GM12878 (cell line): ENCODE data around the gene MDC1. TPM values are rescaled to one million over a fixed set of nuclear protein-coding genes. Genes with fewer than 3 reads are reported as not detected.

ENCODE experiments used
- ATAC-seq: fragments of 200-7000 bp; cut with Tn5 transposase; 3 replicates; pipeline ENCODE4 v1.9.1; 2020; ENCODE audit warnings: mild to moderate bottlenecking, moderate library complexity
- BruUV-seq: library from RNA; stranded (reverse); fragments of 400-500 nt; replicated peaks from 2 replicates; lab custom pipeline; 2021; lab: Mats Ljungman, UMichigan
- CTCF ChIA-PET: fragments of 300-600 bp; sonication (Branson Sonifier 250); formaldehyde crosslinking; extraction: SDS; loops from one replicate; lab custom pipeline; 2021; ENCODE audit warnings: inconsistent platforms; lab: Yijun Ruan, JAX
- POLR2A ChIA-PET: fragments of 350-600 bp; formaldehyde crosslinking; extraction: SDS; loops from one replicate; lab custom pipeline; 2021; ENCODE audit warnings: inconsistent platforms; lab: Charles Lee
- RAD21 ChIA-PET: fragments of 300-600 bp; sonication (Branson Sonifier 250); formaldehyde crosslinking; loops from one replicate; lab custom pipeline; 2023; ENCODE audit warnings: antibody characterized with exemption; ENCODE audit not compliant: unreplicated experiment; lab: Charles Lee
- SMC1A ChIA-PET: fragments of 300-600 bp; sonication (Branson Sonifier 250); formaldehyde crosslinking; loops from one replicate; lab custom pipeline; 2023; ENCODE audit not compliant: unreplicated experiment, uncharacterized antibody; lab: Charles Lee
- DNase-seq: peaks from one replicate; pipeline ENCODE4 v3.0.0-alpha.2; 2011; ENCODE audit warnings: low read depth, low spot score
- FAIRE-seq: peaks from 3 replicates; lab custom pipeline; 2011; peaks lifted over from hg19 to GRCh38; lab: Jason Lieb, UNC
- H2AFZ ChIP-seq: 2 replicates; pipeline ENCODE4 v1.6.0; 2011; ENCODE audit warnings: low read depth, low read length, control low read depth; ENCODE audit not compliant: control insufficient read depth
- H3K27ac ChIP-seq: 2 replicates; pipeline ENCODE4 v1.5.1; 2011; ENCODE audit warnings: control low read depth; ENCODE audit not compliant: control insufficient read depth, insufficient read depth
- H3K27me3 ChIP-seq, 2 experiments: replicated peaks in 1 of 2; 2 replicates each; pipeline versions ENCODE4 v1.6.0 to v1.6.1; 2011; ENCODE audit warnings: low read length in 1 of 2; ENCODE audit not compliant: control insufficient read depth in 2 of 2, insufficient read depth in 2 of 2
- H3K36me3 ChIP-seq, 2 experiments: 2 replicates each; pipeline ENCODE4 v1.5.1; 2011; ENCODE audit warnings: low read length in 1 of 2; ENCODE audit not compliant: control insufficient read depth in 2 of 2, insufficient read depth in 2 of 2
- H3K4me1 ChIP-seq: 2 replicates; pipeline ENCODE4 v1.6.1; 2011; ENCODE audit warnings: mild to moderate bottlenecking, low read length, moderate library complexity, mixed read lengths; ENCODE audit not compliant: control insufficient read depth, insufficient read depth
- H3K4me2 ChIP-seq: 2 replicates; pipeline ENCODE4 v1.6.0; 2011; ENCODE audit warnings: control low read depth; ENCODE audit not compliant: control insufficient read depth, insufficient read depth
- H3K4me3 ChIP-seq: fragments of 200-600 bp; sonication (generic); 2 replicates; pipeline ENCODE4 v1.5.1; 2016
- H3K79me2 ChIP-seq: 2 replicates; pipeline ENCODE4 v1.6.0; 2011; ENCODE audit warnings: low read length; ENCODE audit not compliant: control insufficient read depth, insufficient read depth
- H3K9ac ChIP-seq: 2 replicates; pipeline ENCODE4 v1.8.0; 2011; ENCODE audit warnings: low read length, control low read depth, mixed read lengths; ENCODE audit not compliant: control insufficient read depth, insufficient read depth
- H3K9me3 ChIP-seq: replicated peaks from 3 replicates; pipeline ENCODE4 v1.5.1; 2011; ENCODE audit warnings: mild to moderate bottlenecking, low read length; ENCODE audit not compliant: control insufficient read depth, insufficient read depth
- H4K20me1 ChIP-seq: 2 replicates; pipeline ENCODE4 v1.6.0; 2011; ENCODE audit not compliant: control insufficient read depth, insufficient read depth
- CHD2 ChIP-seq: IDR thresholded peaks from 2 replicates; pipeline ENCODE4 v1.6.1; 2011; ENCODE audit warnings: low read depth, low read length, improper control_type of control experiment, borderline replicate concordance
- CHD4 ChIP-seq: fragments of 200-600 bp; sonication (generic); IDR thresholded peaks from 2 replicates; pipeline ENCODE4 v1.6.1; 2016; ENCODE audit warnings: mild to moderate bottlenecking
- ETV6 ChIP-seq, 2 experiments: fragments of 450-650 bp in 1 of 2; IDR thresholded peaks in 1 of 2; conservative IDR thresholded peaks in 1 of 2; 2 replicates each; pipeline ENCODE4 v1.6.1; 2014; ENCODE audit warnings: antibody characterized with exemption in 1 of 2, borderline replicate concordance in 1 of 2, low read depth in 1 of 2, mild to moderate bottlenecking in 1 of 2, moderate library complexity in 1 of 2
- FOXM1 ChIP-seq: IDR thresholded peaks from 2 replicates; pipeline ENCODE4 v1.6.1; 2012; ENCODE audit warnings: low read depth, mild to moderate bottlenecking, inconsistent platforms, low read length, moderate library complexity
- GATAD2B ChIP-seq: fragments of 450-650 bp; conservative IDR thresholded peaks from 2 replicates; pipeline ENCODE4 v1.6.1; 2017; ENCODE audit warnings: low read depth, mild to moderate bottlenecking, moderate library complexity
- IKZF2 ChIP-seq, 2 experiments: fragments of 450-650 bp; IDR thresholded peaks; 2 replicates each; pipeline ENCODE4 v1.6.1; 2017; ENCODE audit warnings: mild to moderate bottlenecking in 2 of 2, moderate library complexity in 2 of 2
- MYC ChIP-seq: IDR thresholded peaks from 2 replicates; pipeline ENCODE4 v1.6.1; 2011; ENCODE audit warnings: mild to moderate bottlenecking, low read length, moderate library complexity, inconsistent platforms; ENCODE audit not compliant: insufficient read depth, insufficient replicate concordance, insufficient read length, severe bottlenecking
- NR2F1 ChIP-seq: fragments of 450-650 bp; conservative IDR thresholded peaks from 2 replicates; pipeline ENCODE4 v1.6.1; 2017; ENCODE audit warnings: mild to moderate bottlenecking
- NRF1 ChIP-seq: conservative IDR thresholded peaks from 2 replicates; pipeline ENCODE4 v1.6.1; 2011; ENCODE audit warnings: mild to moderate bottlenecking, low read depth, low read length, improper control_type of control experiment
- PML ChIP-seq: IDR thresholded peaks from 2 replicates; pipeline ENCODE4 v1.6.1; 2012; ENCODE audit warnings: low read length, inconsistent platforms
- POLR2A ChIP-seq: IDR thresholded peaks from 2 replicates; pipeline ENCODE4 v1.6.1; 2011; ENCODE audit warnings: low read depth, mild to moderate bottlenecking, low read length
- RB1 ChIP-seq: fragments of 450-650 bp; formaldehyde crosslinking; IDR thresholded peaks from 2 replicates; pipeline ENCODE4 v1.6.1; 2017; ENCODE audit warnings: mild to moderate bottlenecking, borderline replicate concordance
- RELA ChIP-seq: fragments of 450-650 bp; IDR thresholded peaks from 2 replicates; pipeline ENCODE4 v1.8.0; 2014; ENCODE audit warnings: borderline replicate concordance; ENCODE audit not compliant: partially characterized antibody
- RUNX3 ChIP-seq: IDR thresholded peaks from 2 replicates; pipeline ENCODE4 v1.6.1; 2012; ENCODE audit warnings: low read length, inconsistent platforms
- ZNF24 ChIP-seq: fragments of 450-650 bp; IDR thresholded peaks from 2 replicates; pipeline ENCODE4 v1.6.1; 2017; ENCODE audit warnings: antibody characterized with exemption, mild to moderate bottlenecking
- ZNF384 ChIP-seq: IDR thresholded peaks from 2 replicates; pipeline ENCODE4 v1.6.1; 2012; ENCODE audit warnings: low read depth, mild to moderate bottlenecking, low read length, improper control_type of control experiment, borderline replicate concordance
- WGBS: methylation state at CpG from one replicate; pipeline ENCODE4 v1.1.6; 2016; ENCODE audit warnings: low lambda C conversion rate; ENCODE audit not compliant: insufficient replicate concordance, insufficient coverage; ENCODE audit errors: missing lambda C conversion rate; 5-methylcytosine and 5-hydroxymethylcytosine counted together
- in situ Hi-C: fragments of 300-500 bp; cut with MboI; formaldehyde crosslinking; loops from 9 replicates; pipeline ENCODE4 v1.14.3; 2018; ENCODE audit warnings: mixed read lengths
- intact Hi-C: fragments of 100-400 bp; cut with micrococcal nuclease; formaldehyde crosslinking; loops from one replicate; pipeline ENCODE4 v1.14.2; 2022; ENCODE audit not compliant: unreplicated experiment
- polyA plus RNA-seq, 11 experiments: library from polyadenylated mRNA; depleted of rRNA in 4 of 11; unstranded in 6 of 11; stranded (reverse) in 5 of 11; fragments of >200 nt; fragmentation: Nextera tagmentation in 4 of 11; fragmentation: Illumina TruSeq in 1 of 11; extraction: Ambion mirVana in 4 of 11; extraction: Trizol in 1 of 11; gene quantifications; 1 replicate in 1 of 11; 2 replicates in 10 of 11; pipeline versions ENCODE4 v1.2.1 to v1.2.3, GENCODE V29; 2011 to 2016; ENCODE audit warnings: inconsistent platforms in 2 of 11, missing spikeins in 2 of 11, low read depth in 1 of 11
- total RNA-seq, 4 experiments: library from RNA; depleted of rRNA in 3 of 4; stranded (reverse); fragments of >200 nt in 3 of 4; fragmentation: Illumina TruSeq in 1 of 4; extraction: Trizol in 1 of 4; gene quantifications; 2 replicates each; pipeline versions ENCODE4 v1.2.1 to v1.2.3, GENCODE V29; 2013 to 2021
- TF ChIP-seq, protein P1 (sequence below): fragments of 450-650 bp; IDR thresholded peaks from 2 replicates; pipeline ENCODE4 v1.6.1; 2014; ENCODE audit warnings: mild to moderate bottlenecking
- TF ChIP-seq, protein P2 (sequence below): IDR thresholded peaks from 2 replicates; pipeline ENCODE4 v1.6.1; 2012; ENCODE audit warnings: low read length, inconsistent platforms

Gene MDC1
- total and polyA plus RNA-seq, 10 of the 15 experiments (the other 5 are each of a cell fraction or from before 2014, with no cell fraction given), result 5.1 to 62.5 (median 22.4) TPM

DNA sequence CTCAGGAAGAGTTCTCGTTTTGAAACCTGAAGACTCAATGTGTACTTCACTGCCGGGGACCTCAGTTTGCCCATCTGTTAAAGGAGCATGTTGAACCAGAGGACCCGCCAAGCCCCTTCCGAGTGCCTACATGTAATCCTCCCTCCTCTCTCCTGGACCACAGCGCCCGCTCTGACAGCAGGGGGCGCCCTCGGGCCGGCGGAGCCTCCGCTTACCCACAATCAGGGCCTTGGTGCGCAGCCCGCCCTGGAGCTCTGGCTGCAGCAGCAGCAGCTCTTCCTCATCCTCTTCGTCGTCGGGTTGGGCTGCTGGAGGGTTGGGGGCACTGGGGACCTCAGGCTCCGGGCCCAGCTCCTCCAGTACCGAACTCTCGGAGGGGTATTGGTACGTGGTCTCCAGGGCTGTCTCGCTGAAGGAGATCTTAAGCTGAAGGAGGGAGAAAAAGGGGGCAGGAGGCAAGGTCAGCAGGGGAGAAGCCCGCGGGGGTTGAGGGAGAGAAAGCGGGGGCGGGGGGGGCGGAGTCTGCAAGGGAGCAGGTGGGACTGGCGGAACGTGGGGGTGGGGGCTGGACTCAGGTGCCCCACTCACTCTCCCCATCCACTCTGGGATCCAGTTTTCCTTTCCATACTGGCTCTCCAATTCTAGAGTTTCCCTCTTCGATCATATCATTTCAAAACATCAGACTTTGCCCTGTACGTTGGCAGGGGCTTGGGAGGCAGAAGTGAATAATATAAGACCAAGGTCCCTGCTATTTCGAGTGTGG lies 37.9 kb downstream of the MDC1 start:
- peak overlapping the region; percentile 89 for H3K4me2 ChIP-seq
- peak overlapping the region; percentile 65 for H3K27ac ChIP-seq
- H3K27me3 ChIP-seq, result no peaks in the 10 kb centered on the region
- H4K20me1 ChIP-seq, result peaks cover 5% of the 10 kb centered on the region; the same call in 1 of the 2 replicates
- BruUV-seq, result no TSS peak
- FAIRE-seq (peak; percentile 80), ATAC-seq (peak; percentile 79), DNase-seq (no peak)
- H3K9ac ChIP-seq, result peak overlapping the region; percentile 73
- peak overlapping the region; percentile 100 for H3K4me3 ChIP-seq
- WGBS, result 1% methylated on average over 23 of the region's 31 CpGs
- ChIA-PET RAD21 (interaction anchor here (0.7 to 14.2 kb wide), 23 partner anchors 9 to 408 kb away, joined by 3 to 232 read pairs (median 4); partner anchors contain the start of genes ABCF1, MDC1, NRM and TUBB), CTCF (interaction anchor here (0.6 to 9.5 kb wide), 37 partner anchors 9 to 485 kb away, joined by 3 to 487 read pairs (median 4); partner anchors contain the start of genes FLOT1, MDC1, NRM and TUBB), POLR2A (interaction anchor here (0.6 to 9.5 kb wide), 11 partner anchors 11 to 206 kb away, joined by 3 to 200 read pairs (median 3); partner anchors contain the start of genes ABCF1, DDR1, MDC1 and MRPS18B), SMC1A (interaction anchor here (0.6 to 11.3 kb wide), 17 partner anchors 9 to 401 kb away, joined by 3 to 265 read pairs (median 4); partner anchors contain the start of genes MDC1, MRPS18B, NRM and TUBB)
- peaks cover 58% of the 10 kb centered on the region for H3K79me2 ChIP-seq
- in situ Hi-C loops (no loop called here), intact Hi-C loops (loop anchor here (1.0 to 2.0 kb wide), 2 partner anchors 43 to 52 kb away; no protein-coding TSS in a partner anchor)
- peaks cover 8% of the 10 kb centered on the region for H3K4me1 ChIP-seq
- H2AFZ ChIP-seq, result no peak overlapping the region
- H3K36me3 ChIP-seq, result peaks cover 10 to 24% of the 10 kb centered on the region in 2 experiments
- H3K9me3 ChIP-seq, result no peaks in the 10 kb centered on the region
- no peak for TF ChIP-seq FOXM1
- TF ChIP-seq NRF1, result no peak
- no peak for TF ChIP-seq CHD4
- TF ChIP-seq PML, result no peak
- TF ChIP-seq MYC, result no peak
- no peak for TF ChIP-seq ZNF24
- no peak for TF ChIP-seq CHD2
- TF ChIP-seq, protein P1, sequence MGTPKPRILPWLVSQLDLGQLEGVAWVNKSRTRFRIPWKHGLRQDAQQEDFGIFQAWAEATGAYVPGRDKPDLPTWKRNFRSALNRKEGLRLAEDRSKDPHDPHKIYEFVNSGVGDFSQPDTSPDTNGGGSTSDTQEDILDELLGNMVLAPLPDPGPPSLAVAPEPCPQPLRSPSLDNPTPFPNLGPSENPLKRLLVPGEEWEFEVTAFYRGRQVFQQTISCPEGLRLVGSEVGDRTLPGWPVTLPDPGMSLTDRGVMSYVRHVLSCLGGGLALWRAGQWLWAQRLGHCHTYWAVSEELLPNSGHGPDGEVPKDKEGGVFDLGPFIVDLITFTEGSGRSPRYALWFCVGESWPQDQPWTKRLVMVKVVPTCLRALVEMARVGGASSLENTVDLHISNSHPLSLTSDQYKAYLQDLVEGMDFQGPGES, result no peak
- TF ChIP-seq POLR2A, result 0 out of 2 replicates have a peak, but pooled peaks have one; percentile 29
- TF ChIP-seq ETV6 (conservative IDR thresholded peaks at IDR 0.05 in 1 of 2, IDR thresholded peaks at IDR 0.05 in 1 of 2; ENCODE audit: borderline replicate concordance in 1 of 2, low read depth in 1 of 2), result no peak
- TF ChIP-seq RELA, result peak; percentile 47
- TF ChIP-seq, protein P2, sequence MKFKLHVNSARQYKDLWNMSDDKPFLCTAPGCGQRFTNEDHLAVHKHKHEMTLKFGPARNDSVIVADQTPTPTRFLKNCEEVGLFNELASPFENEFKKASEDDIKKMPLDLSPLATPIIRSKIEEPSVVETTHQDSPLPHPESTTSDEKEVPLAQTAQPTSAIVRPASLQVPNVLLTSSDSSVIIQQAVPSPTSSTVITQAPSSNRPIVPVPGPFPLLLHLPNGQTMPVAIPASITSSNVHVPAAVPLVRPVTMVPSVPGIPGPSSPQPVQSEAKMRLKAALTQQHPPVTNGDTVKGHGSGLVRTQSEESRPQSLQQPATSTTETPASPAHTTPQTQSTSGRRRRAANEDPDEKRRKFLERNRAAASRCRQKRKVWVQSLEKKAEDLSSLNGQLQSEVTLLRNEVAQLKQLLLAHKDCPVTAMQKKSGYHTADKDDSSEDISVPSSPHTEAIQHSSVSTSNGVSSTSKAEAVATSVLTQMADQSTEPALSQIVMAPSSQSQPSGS, result no peak
- TF ChIP-seq RUNX3, result no peak
- peak; percentile 70 for TF ChIP-seq NR2F1
- no peak for TF ChIP-seq IKZF2 (IDR thresholded peaks at IDR 0.05)
- TF ChIP-seq ZNF384, result no peak
- TF ChIP-seq GATAD2B, result no peak
- TF ChIP-seq RB1, result peak; percentile 84; the same call in 1 of the 2 replicates
